Embryonic facial prominence (tissue), 1 donor: ENCODE measurements around the gene DUSP28.

ENCODE experiments used
- DNase-seq: peaks from one replicate; pipeline ENCODE4 v3.0.0-alpha.2; 2016; ENCODE audit errors: extremely low spot score

Gene DUSP28

GRCh38 chr2:240585681-240586197, 25.6 kb downstream of the DUSP28 start:
- no peak for DNase-seq

- peak; percentile 87 for DNase-seq
These were observed 26.2 kb downstream of the DUSP28 start, which contains the start of gene CAPN10 for GRCh38 chr2:240586198-240586918. Gene CAPN10 (plus strand): TSS chr2:240586734. CDS start chr2:240586912, 178 bp downstream.

DNA sequence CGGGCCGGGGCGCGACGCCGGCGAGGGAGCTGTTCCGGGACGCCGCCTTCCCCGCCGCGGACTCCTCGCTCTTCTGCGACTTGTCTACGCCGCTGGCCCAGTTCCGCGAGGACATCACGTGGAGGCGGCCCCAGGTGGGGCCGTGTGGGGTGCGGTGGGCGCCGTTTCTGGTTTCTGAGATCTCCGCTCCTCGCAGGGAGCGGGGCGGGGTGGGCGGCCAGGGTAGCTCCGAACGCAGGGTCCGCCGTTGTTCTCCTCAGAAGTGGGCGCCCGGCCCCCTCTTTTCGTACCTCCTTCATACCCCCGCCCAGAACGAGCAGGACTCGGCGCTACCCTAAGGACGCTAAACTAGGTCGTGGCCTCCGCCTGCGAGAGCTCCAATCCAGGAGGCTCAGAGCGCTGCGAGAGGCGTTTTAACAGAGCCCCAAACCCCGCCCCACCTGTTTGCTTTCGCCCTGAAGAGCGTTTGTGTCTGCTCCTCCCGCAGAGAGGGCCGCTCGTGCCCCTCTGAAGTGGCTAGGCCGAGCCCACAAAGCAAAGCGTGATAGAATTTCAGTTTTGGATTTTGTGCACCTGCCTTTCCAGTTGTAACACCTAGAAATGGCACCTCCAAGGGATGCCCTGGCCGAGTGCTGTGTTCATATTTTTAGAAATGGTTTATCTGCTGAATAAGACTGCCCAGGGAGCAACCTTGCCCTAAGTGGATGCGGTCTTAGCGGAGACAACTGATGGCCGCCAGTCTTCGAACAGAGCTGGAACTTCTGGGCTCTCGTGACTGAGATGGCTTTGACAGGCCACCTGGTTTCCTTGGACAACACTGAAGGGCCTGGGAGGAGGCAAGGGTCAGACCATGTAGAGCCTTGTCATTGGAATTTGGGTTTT, 27.0 kb downstream of the DUSP28 start:
- no peak for DNase-seq

- DNase-seq: no peak
These were observed 28.0 kb downstream of the DUSP28 start for GRCh38 chr2:240588006-240588655.

- no peak for DNase-seq
These were observed 28.5 kb downstream of the DUSP28 start for GRCh38 chr2:240588669-240589068.

DNA sequence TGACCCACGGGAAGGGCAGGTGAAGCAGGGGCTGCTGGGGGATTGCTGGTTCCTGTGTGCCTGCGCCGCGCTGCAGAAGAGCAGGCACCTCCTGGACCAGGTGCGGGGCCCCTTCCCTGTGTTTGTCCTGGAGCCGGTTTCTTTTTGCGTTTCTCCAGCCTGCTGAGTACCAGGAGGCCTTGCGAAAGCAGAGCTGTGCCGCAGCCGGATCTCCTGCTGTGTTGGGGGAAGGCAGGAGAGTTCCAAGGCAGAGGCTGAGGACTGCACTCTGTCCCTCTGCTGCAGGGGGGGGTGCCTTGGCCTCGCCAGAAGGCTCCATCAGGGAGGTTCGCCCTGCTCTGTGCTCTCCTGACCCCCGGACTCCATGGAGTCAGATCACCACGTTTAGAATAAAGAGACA, 29.2 kb downstream of the DUSP28 start:
- no peak for DNase-seq

DNA sequence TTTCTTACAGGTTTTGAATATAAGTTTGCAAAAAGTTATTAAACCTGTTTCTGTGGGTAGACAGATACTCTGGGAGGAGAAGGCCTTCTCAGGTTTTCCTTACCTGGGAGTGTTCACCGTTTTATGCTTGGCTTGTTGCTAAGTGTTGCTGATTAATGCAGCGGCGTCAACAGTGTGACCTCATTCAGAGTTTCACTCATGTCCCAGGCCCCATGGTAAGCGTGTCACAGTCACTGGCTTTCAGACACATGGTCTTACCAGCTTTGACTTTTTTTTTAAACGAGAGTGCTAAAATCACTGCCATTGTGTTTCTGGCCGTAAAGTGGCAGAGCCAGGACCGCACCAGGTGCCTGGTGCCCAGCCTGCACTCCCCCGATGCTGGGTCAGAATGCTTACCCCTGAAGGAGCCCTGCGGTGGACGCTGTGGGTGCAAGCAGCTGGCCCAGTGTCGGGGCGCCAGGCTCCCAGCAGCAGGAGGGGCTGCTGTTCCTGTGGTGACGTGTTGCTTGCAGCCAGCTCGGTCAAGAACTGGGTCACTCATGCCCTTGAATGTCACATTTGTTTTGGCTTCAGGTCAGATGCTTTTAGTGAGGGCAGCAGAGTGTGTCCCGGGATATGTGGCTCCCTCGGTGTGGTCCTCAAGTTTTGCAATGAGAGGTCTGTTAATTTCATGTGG, 29.8 kb downstream of the DUSP28 start:
- DNase-seq: no peak

DNA sequence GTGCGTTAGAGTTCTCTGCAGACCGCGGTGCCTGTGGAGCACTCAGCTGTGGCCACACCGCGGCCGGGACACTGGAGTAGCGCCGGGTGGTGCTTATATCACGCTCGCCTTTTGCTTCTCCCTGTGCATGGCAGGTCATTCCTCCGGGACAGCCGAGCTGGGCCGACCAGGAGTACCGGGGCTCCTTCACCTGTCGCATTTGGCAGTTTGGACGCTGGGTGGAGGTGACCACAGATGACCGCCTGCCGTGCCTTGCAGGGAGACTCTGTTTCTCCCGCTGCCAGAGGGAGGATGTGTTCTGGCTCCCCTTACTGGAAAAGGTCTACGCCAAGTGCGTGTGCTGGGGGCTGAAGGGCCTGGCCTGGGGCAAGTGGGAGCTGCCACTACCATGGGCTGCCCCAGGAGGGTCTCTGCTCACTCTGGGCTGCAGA, 30.5 kb downstream of the DUSP28 start:
- no peak for DNase-seq

DNA sequence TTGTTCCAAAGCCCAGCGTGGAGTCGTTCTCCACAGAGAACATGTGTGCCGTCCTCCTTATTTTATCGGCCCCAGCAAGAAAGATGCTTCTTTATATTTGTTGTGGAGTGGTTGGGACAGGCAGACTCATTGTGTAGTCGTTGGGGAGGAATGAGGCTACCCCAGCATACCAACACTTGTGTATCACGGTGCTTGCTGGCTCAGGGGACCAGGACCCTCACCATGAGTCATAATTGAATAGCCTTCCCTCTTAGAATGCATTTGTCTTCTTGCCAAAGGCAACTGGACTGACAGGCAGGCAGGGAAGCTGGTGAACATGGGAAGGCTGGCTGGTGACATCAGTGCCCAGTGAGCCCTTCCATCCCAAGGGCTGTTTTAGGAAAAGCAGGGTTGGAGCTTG, 31.1 kb downstream of the DUSP28 start:
- no peak for DNase-seq

GRCh38 chr2:240591784-240592183, 31.6 kb downstream of the DUSP28 start:
- DNase-seq: no peak

DNA sequence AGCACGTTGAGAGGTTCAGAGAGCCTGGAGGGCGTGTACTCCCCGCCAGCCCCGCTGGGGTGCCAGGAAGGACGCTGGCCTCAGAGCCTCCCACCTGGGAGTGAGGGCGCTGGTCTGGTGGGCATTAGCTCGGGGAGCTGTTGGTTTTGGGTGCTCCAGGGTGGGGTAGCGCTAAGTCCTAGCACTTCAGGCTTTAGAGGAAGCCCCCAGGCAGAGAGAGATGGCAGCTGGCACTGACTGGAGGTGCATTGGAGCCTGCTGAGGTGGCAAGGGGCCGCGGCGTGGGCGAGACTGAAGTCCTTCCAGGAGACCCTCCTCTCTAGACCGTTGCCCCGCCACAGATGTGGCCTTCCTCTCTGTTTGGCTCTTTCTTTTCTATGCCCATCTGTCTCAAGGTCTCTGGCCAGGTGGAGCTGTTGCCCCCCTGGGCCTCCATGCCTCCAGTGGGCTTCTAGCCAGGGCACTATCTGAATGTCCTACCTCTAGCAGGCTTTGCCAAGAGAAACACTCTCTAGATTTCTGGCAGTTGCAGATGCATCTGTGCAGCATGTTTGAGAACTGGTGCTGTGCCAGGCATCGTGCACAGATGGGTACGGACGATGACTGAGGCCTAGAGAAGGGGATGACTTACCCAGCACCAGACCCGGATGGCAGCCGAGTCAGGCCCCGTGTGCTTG, 33.0 kb downstream of the DUSP28 start:
- no peak for DNase-seq

- no peak for DNase-seq
These were observed 33.7 kb downstream of the DUSP28 start for GRCh38 chr2:240593703-240594451.

DNA sequence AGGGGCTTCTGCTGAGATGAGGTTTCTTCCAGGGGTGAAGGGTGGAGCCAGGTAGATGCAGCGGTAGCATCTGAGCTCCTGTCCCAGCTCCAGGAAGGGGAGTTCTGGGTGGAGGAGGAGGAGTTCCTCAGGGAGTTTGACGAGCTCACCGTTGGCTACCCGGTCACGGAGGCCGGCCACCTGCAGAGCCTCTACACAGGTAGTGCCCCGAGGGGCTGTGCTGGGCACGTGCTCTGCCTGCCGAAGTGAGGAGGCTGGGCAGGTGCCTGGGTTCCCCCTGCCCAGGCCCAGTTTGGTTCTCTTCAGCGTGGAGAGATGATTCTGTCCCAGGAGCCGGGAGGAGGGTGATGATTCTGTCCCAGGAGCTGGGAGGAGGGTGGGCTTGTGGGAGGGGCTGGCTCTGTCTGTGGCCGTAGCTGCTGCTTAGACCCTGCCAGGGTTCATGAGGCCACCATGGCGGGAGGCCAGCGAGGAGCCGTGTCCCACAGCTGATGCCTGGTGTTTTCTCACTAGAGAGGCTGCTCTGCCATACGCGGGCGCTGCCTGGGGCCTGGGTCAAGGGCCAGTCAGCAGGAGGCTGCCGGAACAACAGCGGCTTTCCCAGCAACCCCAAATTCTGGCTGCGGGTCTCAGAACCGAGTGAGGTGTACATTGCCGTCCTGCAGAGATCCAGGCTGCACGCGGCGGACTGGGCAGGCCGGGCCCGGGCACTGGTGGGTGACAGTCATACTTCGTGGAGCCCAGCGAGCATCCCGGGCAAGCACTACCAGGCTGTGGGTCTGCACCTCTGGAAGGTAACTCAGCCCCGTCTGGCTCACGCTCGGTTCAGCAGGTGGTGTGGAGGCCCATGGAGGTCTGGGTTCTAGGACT, 34.6 kb downstream of the DUSP28 start:
- DNase-seq: no peak

DNA sequence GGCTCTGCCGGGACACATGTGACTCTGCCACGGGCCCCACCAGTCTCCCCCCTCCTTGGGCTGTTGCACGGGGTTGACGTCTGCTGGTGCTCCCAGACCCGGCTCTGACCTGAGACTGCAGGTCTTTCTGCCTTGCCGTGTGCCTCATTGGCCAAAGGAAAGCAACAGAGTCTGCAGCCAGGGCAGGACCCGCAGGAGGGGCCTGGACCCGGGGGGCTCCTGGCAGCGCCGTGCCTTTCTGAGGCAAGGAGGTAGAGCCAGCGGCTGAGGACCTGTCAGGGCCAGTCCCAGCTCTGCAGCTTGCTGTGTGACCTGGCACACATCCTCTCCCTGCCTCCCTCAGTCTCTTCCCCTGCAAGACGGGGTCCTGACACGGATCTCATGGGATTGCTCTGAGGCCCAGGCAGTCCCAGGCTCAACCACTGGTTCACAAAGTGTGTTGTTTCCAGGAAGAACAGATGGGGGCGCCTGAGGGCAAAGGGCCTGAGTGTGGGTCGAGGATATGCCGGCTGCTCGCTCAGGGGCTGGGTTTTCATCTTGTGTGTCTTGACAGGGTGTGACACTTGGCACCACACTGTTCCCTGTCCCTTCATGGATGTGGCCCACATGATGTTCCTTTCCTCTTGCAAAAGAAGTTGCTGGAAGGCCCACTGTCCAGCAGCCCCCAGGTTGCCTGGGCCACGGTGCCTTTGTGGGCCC, 35.4 kb downstream of the DUSP28 start:
- no peak for DNase-seq

DNA sequence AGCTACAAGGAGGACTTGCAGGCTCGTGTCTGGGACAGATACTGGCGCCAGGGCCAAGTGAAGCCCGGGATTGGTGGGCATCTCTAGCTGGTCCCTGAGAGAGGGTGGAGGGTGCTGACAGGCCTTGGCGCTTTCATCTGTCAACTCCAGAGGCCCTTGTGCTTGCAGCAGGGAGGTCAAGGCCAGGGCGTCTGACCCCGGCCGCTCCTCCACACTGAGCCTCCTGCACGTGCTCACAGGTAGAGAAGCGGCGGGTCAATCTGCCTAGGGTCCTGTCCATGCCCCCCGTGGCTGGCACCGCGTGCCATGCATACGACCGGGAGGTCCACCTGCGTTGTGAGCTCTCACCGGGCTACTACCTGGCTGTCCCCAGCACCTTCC, 35.9 kb downstream of the DUSP28 start:
- DNase-seq: no peak

DNA sequence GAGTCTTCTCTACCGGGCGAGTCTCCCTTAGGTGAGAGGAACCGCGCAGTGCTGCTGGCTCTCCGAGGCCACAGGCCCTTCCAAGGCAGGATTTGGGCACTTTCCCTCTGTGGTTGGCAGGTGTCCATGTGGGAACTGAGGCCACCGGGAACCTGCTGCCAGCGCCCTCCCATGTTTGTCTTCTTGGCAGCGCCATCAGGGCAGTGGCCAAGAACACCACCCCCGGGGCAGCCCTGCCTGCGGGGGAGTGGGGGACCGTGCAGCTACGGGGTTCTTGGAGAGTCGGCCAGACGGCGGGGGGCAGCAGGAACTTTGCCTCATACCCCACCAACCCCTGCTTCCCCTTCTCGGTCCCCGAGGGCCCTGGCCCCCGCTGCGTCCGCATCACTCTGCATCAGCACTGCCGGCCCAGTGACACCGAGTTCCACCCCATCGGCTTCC, 36.4 kb downstream of the DUSP28 start:
- no peak for DNase-seq

DNA sequence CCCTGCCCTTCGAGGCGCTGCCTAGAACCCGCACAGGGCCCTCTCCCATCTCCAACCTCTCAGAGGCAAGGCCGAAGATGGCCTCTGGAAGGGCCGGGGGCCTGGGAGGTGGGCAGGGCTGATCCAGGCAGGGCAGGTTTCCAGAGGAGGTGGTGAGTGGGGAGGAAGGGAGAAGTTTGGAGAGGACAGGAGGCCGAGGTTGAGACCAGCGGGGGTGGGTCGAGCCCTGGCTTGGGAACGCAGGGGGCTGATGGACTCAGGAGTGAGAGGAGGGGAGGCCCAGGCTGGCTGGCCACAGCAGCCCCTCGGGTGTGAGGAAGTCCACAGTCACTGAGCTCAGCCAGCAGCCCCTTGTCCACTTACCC, 36.9 kb downstream of the DUSP28 start:
- DNase-seq: no peak

GRCh38 chr2:240597419-240598181, 37.4 kb downstream of the DUSP28 start:
- no peak for DNase-seq
